ENCODE measurements around the gene C20orf144.

The C20orf144 gene

GRCh38 chr20:33658510-33658909 is 3.6 kb upstream of the C20orf144 start:
- Histone ChIP-seq H3K27ac (ENCODE audit: low read depth, low read length) (no peak overlapping the region), H3K9ac (ENCODE audit: low read length) (no peak overlapping the region), H3K4me1 (ENCODE audit: insufficient read depth, low read length) (peaks cover 17% of the 10 kb centered on the region), H3K27me3 (ENCODE audit: control insufficient read depth in 1 of 2, insufficient read depth in 2 of 2, low read length in 2 of 2) (no peaks in the 10 kb centered on the region), H3K9me3 (ENCODE audit: low read length) (no peaks in the 10 kb centered on the region), H3K36me3 (ENCODE audit: insufficient read depth, low read length) (peaks cover 34% of the 10 kb centered on the region), H3K4me3 (ENCODE audit: low read depth in 1 of 2, low read length in 2 of 2) (no peak overlapping the region)

GRCh38 chr20:33658929-33659328 is 3.2 kb upstream of the C20orf144 start:
- Histone ChIP-seq H3K4me3 (ENCODE audit: low read depth in 1 of 2, low read length in 2 of 2) (no peak overlapping the region), H3K4me1 (ENCODE audit: insufficient read depth, low read length) (peaks cover 15% of the 10 kb centered on the region), H3K9ac (ENCODE audit: low read length) (no peak overlapping the region), H3K27ac (ENCODE audit: low read depth, low read length) (no peak overlapping the region), H3K9me3 (ENCODE audit: low read length) (no peaks in the 10 kb centered on the region), H3K27me3 (ENCODE audit: control insufficient read depth in 1 of 2, insufficient read depth in 2 of 2, low read length in 2 of 2) (no peaks in the 10 kb centered on the region), H3K36me3 (ENCODE audit: insufficient read depth, low read length) (peaks cover 34% of the 10 kb centered on the region)

GRCh38 chr20:33659341-33660034 is 2.6 kb upstream of the C20orf144 start:
- H3K36me3 ChIP-seq (ENCODE audit: insufficient read depth, low read length): peaks cover 34% of the 10 kb centered on the region
- H3K9me3 ChIP-seq (ENCODE audit: low read length): no peaks in the 10 kb centered on the region
- H3K4me1 ChIP-seq (ENCODE audit: insufficient read depth, low read length): peaks cover 18% of the 10 kb centered on the region
- H3K27me3 ChIP-seq (ENCODE audit: control insufficient read depth in 1 of 2, insufficient read depth in 2 of 2, low read length in 2 of 2): no peaks in the 10 kb centered on the region
- no peak overlapping the region for H3K9ac ChIP-seq (ENCODE audit: low read length)
- H3K4me3 ChIP-seq (ENCODE audit: low read depth in 1 of 2, low read length in 2 of 2): no peak overlapping the region
- no peak overlapping the region for H3K27ac ChIP-seq (ENCODE audit: low read depth, low read length)

- H3K27me3 ChIP-seq (ENCODE audit: control insufficient read depth in 1 of 2, insufficient read depth in 2 of 2, low read length in 2 of 2): no peaks in the 10 kb centered on the region
- H3K36me3 ChIP-seq (ENCODE audit: insufficient read depth, low read length): peaks cover 34% of the 10 kb centered on the region
- no peak overlapping the region for H3K4me3 ChIP-seq (ENCODE audit: low read depth in 1 of 2, low read length in 2 of 2)
- H3K27ac ChIP-seq (ENCODE audit: low read depth, low read length): no peak overlapping the region
- no peaks in the 10 kb centered on the region for H3K9me3 ChIP-seq (ENCODE audit: low read length)
- H3K4me1 ChIP-seq (ENCODE audit: insufficient read depth, low read length): peaks cover 23% of the 10 kb centered on the region
- H3K9ac ChIP-seq (ENCODE audit: low read length): no peak overlapping the region
Measured at GRCh38 chr20:33660035-33660684, 2.0 kb upstream of the C20orf144 start.

- H3K36me3 ChIP-seq (ENCODE audit: insufficient read depth, low read length): peaks cover 34% of the 10 kb centered on the region
- H3K27ac ChIP-seq (ENCODE audit: low read depth, low read length): no peak overlapping the region
- peaks cover 23% of the 10 kb centered on the region for H3K4me1 ChIP-seq (ENCODE audit: insufficient read depth, low read length)
- H3K27me3 ChIP-seq (ENCODE audit: control insufficient read depth in 1 of 2, insufficient read depth in 2 of 2, low read length in 2 of 2): no peaks in the 10 kb centered on the region
- no peaks in the 10 kb centered on the region for H3K9me3 ChIP-seq (ENCODE audit: low read length)
- H3K9ac ChIP-seq (ENCODE audit: low read length): no peak overlapping the region
- H3K4me3 ChIP-seq (ENCODE audit: low read depth in 1 of 2, low read length in 2 of 2): no peak overlapping the region
Measured at GRCh38 chr20:33660685-33661058, 1.5 kb upstream of the C20orf144 start.

- H3K9me3 ChIP-seq (ENCODE audit: low read length): no peaks in the 10 kb centered on the region
- peak overlapping the region; percentile 78 to 81 for H3K4me3 ChIP-seq (ENCODE audit: low read depth in 1 of 2, low read length in 2 of 2)
- H3K9ac ChIP-seq (ENCODE audit: low read length): peak overlapping the region; percentile 77
- peaks cover 19% of the 10 kb centered on the region for H3K36me3 ChIP-seq (ENCODE audit: insufficient read depth, low read length)
- peaks cover 34% of the 10 kb centered on the region for H3K4me1 ChIP-seq (ENCODE audit: insufficient read depth, low read length)
- H3K27ac ChIP-seq (ENCODE audit: low read depth, low read length): peak overlapping the region; percentile 98
- H3K27me3 ChIP-seq (ENCODE audit: control insufficient read depth in 1 of 2, insufficient read depth in 2 of 2, low read length in 2 of 2): no peaks in the 10 kb centered on the region
Measured at GRCh38 chr20:33663161-33664084, 1.3 kb downstream of the C20orf144 start.

GRCh38 chr20:33664085-33664761 is 2.1 kb downstream of the C20orf144 start:
- Histone ChIP-seq H3K27me3 (ENCODE audit: control insufficient read depth in 1 of 2, insufficient read depth in 2 of 2, low read length in 2 of 2) (no peaks in the 10 kb centered on the region), H3K9me3 (ENCODE audit: low read length) (no peaks in the 10 kb centered on the region), H3K27ac (ENCODE audit: low read depth, low read length) (peak overlapping the region; percentile 98), H3K4me3 (ENCODE audit: low read depth in 1 of 2, low read length in 2 of 2) (peak overlapping the region; percentile 78 to 81), H3K36me3 (ENCODE audit: insufficient read depth, low read length) (peaks cover 16% of the 10 kb centered on the region), H3K4me1 (ENCODE audit: insufficient read depth, low read length) (peaks cover 35% of the 10 kb centered on the region), H3K9ac (ENCODE audit: low read length) (peak overlapping the region; percentile 77)

GRCh38 chr20:33664762-33665144 is 2.6 kb downstream of the C20orf144 start:
- peaks cover 11% of the 10 kb centered on the region for H3K36me3 ChIP-seq (ENCODE audit: insufficient read depth, low read length)
- no peak overlapping the region for H3K27ac ChIP-seq (ENCODE audit: low read depth, low read length)
- H3K9ac ChIP-seq (ENCODE audit: low read length): no peak overlapping the region
- no peaks in the 10 kb centered on the region for H3K9me3 ChIP-seq (ENCODE audit: low read length)
- H3K4me1 ChIP-seq (ENCODE audit: insufficient read depth, low read length): peaks cover 35% of the 10 kb centered on the region
- H3K4me3 ChIP-seq (ENCODE audit: low read depth in 1 of 2, low read length in 2 of 2): no peak overlapping the region
- no peaks in the 10 kb centered on the region for H3K27me3 ChIP-seq (ENCODE audit: control insufficient read depth in 1 of 2, insufficient read depth in 2 of 2, low read length in 2 of 2)

GRCh38 chr20:33666293-33667244 is 4.4 kb downstream of the C20orf144 start, which contains the start of gene ACTL10:
TSS of gene ACTL10 (plus strand) at chr20:33666943. CDS start at chr20:33667498, 555 bp downstream.
- H3K27ac ChIP-seq (ENCODE audit: low read depth, low read length): peak within 1 kb of the TSS; percentile 92
- H3K36me3 ChIP-seq (ENCODE audit: insufficient read depth, low read length): peaks cover 20% of the 10 kb centered on the region
- peak within 1 kb of the TSS; percentile 62 to 71 for H3K4me3 ChIP-seq (ENCODE audit: low read depth in 1 of 2, low read length in 2 of 2)
- H3K27me3 ChIP-seq (ENCODE audit: control insufficient read depth in 1 of 2, insufficient read depth in 2 of 2, low read length in 2 of 2): no peaks in the 10 kb centered on the region
- H3K9me3 ChIP-seq (ENCODE audit: low read length): no peaks in the 10 kb centered on the region
- peaks cover 35% of the 10 kb centered on the region for H3K4me1 ChIP-seq (ENCODE audit: insufficient read depth, low read length)
- no peak within 1 kb of the TSS for H3K9ac ChIP-seq (ENCODE audit: low read length)

GRCh38 chr20:33667245-33667675 is 5.1 kb downstream of the C20orf144 start:
- H3K9me3 ChIP-seq (ENCODE audit: low read length): no peaks in the 10 kb centered on the region
- peaks cover 32% of the 10 kb centered on the region for H3K4me1 ChIP-seq (ENCODE audit: insufficient read depth, low read length)
- peak overlapping the region; percentile 62 to 71 for H3K4me3 ChIP-seq (ENCODE audit: low read depth in 1 of 2, low read length in 2 of 2)
- peaks cover 22% of the 10 kb centered on the region for H3K36me3 ChIP-seq (ENCODE audit: insufficient read depth, low read length)
- H3K27me3 ChIP-seq (ENCODE audit: control insufficient read depth in 1 of 2, insufficient read depth in 2 of 2, low read length in 2 of 2): no peaks in the 10 kb centered on the region
- H3K9ac ChIP-seq (ENCODE audit: low read length): no peak overlapping the region
- H3K27ac ChIP-seq (ENCODE audit: low read depth, low read length): peak overlapping the region; percentile 92

All from muscle layer of colon (tissue), 2 donors.